ENCODE measurements around the gene CMSS1. TPM values are rescaled to one million over a fixed set of nuclear protein-coding genes. Genes with fewer than 3 reads are reported as not detected.

The CMSS1 gene
- polyA plus RNA-seq, 1 donor from 2014 or later, result 31.8 TPM

DNA sequence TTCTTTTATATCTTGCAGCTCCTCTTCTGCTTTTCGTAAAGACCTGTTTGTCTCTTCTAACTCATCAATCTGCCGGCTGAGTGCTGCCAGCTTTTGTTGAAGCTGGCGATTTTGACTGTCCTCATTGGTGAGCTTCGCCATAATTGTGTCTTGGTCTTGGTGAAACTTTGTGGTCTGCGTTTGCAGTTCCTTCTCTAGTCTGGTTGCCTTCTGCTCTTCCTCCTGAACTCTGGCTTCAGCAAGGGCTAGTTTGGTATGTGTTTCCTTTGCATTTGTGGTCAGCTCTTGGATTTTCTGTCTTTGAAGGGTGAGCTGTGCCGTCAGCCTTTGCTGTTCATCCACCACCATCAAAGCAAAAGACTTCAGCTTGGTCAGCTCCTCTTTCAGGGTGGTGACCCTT, 32.9 kb downstream of the CMSS1 start:
- no peaks in the 10 kb centered on the region for H3K36me3 ChIP-seq (ENCODE audit: insufficient read depth, low read length)
- H3K9me3 ChIP-seq (ENCODE audit: low read length), result no peaks in the 10 kb centered on the region
- H3K4me3 ChIP-seq (ENCODE audit: low read length), result no peak overlapping the region
- no peak overlapping the region for H3K9ac ChIP-seq (ENCODE audit: low read length)
- TF ChIP-seq, protein P1, sequence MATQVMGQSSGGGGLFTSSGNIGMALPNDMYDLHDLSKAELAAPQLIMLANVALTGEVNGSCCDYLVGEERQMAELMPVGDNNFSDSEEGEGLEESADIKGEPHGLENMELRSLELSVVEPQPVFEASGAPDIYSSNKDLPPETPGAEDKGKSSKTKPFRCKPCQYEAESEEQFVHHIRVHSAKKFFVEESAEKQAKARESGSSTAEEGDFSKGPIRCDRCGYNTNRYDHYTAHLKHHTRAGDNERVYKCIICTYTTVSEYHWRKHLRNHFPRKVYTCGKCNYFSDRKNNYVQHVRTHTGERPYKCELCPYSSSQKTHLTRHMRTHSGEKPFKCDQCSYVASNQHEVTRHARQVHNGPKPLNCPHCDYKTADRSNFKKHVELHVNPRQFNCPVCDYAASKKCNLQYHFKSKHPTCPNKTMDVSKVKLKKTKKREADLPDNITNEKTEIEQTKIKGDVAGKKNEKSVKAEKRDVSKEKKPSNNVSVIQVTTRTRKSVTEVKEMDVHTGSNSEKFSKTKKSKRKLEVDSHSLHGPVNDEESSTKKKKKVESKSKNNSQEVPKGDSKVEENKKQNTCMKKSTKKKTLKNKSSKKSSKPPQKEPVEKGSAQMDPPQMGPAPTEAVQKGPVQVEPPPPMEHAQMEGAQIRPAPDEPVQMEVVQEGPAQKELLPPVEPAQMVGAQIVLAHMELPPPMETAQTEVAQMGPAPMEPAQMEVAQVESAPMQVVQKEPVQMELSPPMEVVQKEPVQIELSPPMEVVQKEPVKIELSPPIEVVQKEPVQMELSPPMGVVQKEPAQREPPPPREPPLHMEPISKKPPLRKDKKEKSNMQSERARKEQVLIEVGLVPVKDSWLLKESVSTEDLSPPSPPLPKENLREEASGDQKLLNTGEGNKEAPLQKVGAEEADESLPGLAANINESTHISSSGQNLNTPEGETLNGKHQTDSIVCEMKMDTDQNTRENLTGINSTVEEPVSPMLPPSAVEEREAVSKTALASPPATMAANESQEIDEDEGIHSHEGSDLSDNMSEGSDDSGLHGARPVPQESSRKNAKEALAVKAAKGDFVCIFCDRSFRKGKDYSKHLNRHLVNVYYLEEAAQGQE (IDR thresholded peaks at IDR 0.05; ENCODE audit: borderline replicate concordance), result no peak
- TF ChIP-seq EP300 (conservative IDR thresholded peaks at IDR 0.05; ENCODE audit: poor library complexity, severe bottlenecking), result no peak
- H3K9me2 ChIP-seq (ENCODE audit: insufficient read depth, low read length), result no peaks in the 10 kb centered on the region
- no peaks in the 10 kb centered on the region for H4K20me1 ChIP-seq (ENCODE audit: insufficient read depth)
- H2AFZ ChIP-seq (ENCODE audit: low read depth, low read length), result no peak overlapping the region
- no peaks in the 10 kb centered on the region for H3K79me2 ChIP-seq (replicated peaks; ENCODE audit: insufficient read depth, low read length)
- no peaks in the 10 kb centered on the region for H3K27me3 ChIP-seq (ENCODE audit: insufficient read depth, low read depth, low read length)
- no peak overlapping the region for H3K4me2 ChIP-seq (ENCODE audit: low read length)
- H3K27ac ChIP-seq (ENCODE audit: low read length), result no peak overlapping the region
- H3F3A ChIP-seq (ENCODE audit: insufficient read depth, low read length, poor library complexity, severe bottlenecking), result no peaks in the 10 kb centered on the region

DNA sequence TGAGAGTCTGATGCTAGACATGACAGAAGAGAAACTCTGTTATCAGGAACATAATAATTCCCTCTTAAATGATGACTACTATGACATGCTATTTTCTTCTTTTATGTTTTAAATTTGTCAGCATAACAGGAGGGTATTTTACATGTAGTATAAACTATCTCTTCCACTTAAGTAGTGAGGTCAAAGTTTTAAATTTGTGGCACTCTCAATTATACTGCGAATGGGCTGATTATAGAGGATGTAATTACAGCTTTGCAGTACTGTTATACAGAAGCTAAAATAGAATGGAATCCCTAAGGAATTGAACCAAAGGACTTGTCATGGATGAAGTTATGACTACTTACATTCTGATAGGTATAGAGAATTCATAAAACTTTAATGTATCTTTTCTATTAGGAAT, 34.3 kb downstream of the CMSS1 start:
- H3K9ac ChIP-seq (ENCODE audit: low read length), result no peak overlapping the region
- TF ChIP-seq TAF1 (IDR thresholded peaks at IDR 0.05; ENCODE audit: low read depth), result no peak
- no peak for TF ChIP-seq EZH2 (IDR thresholded peaks at IDR 0.05; ENCODE audit: borderline replicate concordance, insufficient read depth, low read length, poor library complexity, severe bottlenecking)
- no peak for TF ChIP-seq MXI1 (conservative IDR thresholded peaks at IDR 0.05; ENCODE audit: poor library complexity, severe bottlenecking)
- TF ChIP-seq, protein P2, sequence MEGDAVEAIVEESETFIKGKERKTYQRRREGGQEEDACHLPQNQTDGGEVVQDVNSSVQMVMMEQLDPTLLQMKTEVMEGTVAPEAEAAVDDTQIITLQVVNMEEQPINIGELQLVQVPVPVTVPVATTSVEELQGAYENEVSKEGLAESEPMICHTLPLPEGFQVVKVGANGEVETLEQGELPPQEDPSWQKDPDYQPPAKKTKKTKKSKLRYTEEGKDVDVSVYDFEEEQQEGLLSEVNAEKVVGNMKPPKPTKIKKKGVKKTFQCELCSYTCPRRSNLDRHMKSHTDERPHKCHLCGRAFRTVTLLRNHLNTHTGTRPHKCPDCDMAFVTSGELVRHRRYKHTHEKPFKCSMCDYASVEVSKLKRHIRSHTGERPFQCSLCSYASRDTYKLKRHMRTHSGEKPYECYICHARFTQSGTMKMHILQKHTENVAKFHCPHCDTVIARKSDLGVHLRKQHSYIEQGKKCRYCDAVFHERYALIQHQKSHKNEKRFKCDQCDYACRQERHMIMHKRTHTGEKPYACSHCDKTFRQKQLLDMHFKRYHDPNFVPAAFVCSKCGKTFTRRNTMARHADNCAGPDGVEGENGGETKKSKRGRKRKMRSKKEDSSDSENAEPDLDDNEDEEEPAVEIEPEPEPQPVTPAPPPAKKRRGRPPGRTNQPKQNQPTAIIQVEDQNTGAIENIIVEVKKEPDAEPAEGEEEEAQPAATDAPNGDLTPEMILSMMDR (IDR thresholded peaks at IDR 0.05; ENCODE audit: poor library complexity, severe bottlenecking), result no peak
- TF ChIP-seq RAD21 (conservative IDR thresholded peaks at IDR 0.05), result no peak
- TF ChIP-seq SMC3 (conservative IDR thresholded peaks at IDR 0.05; ENCODE audit: poor library complexity), result no peak
- TF ChIP-seq, protein P1 (IDR thresholded peaks at IDR 0.05; ENCODE audit: borderline replicate concordance), result no peak
- no peak for TF ChIP-seq POLR2AphosphoS5 (IDR thresholded peaks at IDR 0.05)
- no peak for TF ChIP-seq EP300 (conservative IDR thresholded peaks at IDR 0.05; ENCODE audit: poor library complexity, severe bottlenecking)
- no peak overlapping the region for H2AFZ ChIP-seq (ENCODE audit: low read depth, low read length)
- H3K27me3 ChIP-seq (ENCODE audit: insufficient read depth, low read depth, low read length), result no peaks in the 10 kb centered on the region
- no peak overlapping the region for H3K4me2 ChIP-seq (ENCODE audit: low read length)
- H3K4me3 ChIP-seq (ENCODE audit: low read length), result no peak overlapping the region
- no peaks in the 10 kb centered on the region for H4K20me1 ChIP-seq (ENCODE audit: insufficient read depth)
- no peak overlapping the region for H3K27ac ChIP-seq (ENCODE audit: low read length)
- no peaks in the 10 kb centered on the region for H3K36me3 ChIP-seq (ENCODE audit: insufficient read depth, low read length)
- no peaks in the 10 kb centered on the region for H3F3A ChIP-seq (ENCODE audit: insufficient read depth, low read length, poor library complexity, severe bottlenecking)
- no peaks in the 10 kb centered on the region for H3K9me2 ChIP-seq (ENCODE audit: insufficient read depth, low read length)
- H3K79me2 ChIP-seq (replicated peaks; ENCODE audit: insufficient read depth, low read length), result no peaks in the 10 kb centered on the region
- no peaks in the 10 kb centered on the region for H3K9me3 ChIP-seq (ENCODE audit: low read length)
